GM12878 (cell line): ENCODE results near the gene SNX8. TPM values are rescaled to one million over a fixed set of nuclear protein-coding genes. Genes with fewer than 3 reads are reported as not detected.
A peak's percentile ranks its signal among the peaks of the same experiment; 100 is the strongest.

Source experiments
- ATF2 ChIP-seq: IDR thresholded peaks from 2 replicates; pipeline ENCODE4 v1.6.1; 2012; ENCODE audit warnings: low read length, inconsistent platforms
- ATF3 ChIP-seq: IDR thresholded peaks from 2 replicates; pipeline ENCODE4 v1.6.1; 2011; ENCODE audit warnings: low read depth, mild to moderate bottlenecking, low read length, moderate library complexity, borderline replicate concordance; ENCODE audit errors: extremely low read depth
- BCLAF1 ChIP-seq: fragments of 450-650 bp; IDR thresholded peaks from 2 replicates; pipeline ENCODE4 v1.6.1; 2017; ENCODE audit warnings: antibody characterized with exemption, mild to moderate bottlenecking, moderate library complexity
- CBX3 ChIP-seq: fragments of 200-600 bp; sonication (generic); IDR thresholded peaks from 2 replicates; pipeline ENCODE4 v1.6.1; 2016; ENCODE audit warnings: low read depth, borderline replicate concordance
- CTCF ChIP-seq, 3 experiments: IDR thresholded peaks in 2 of 3; conservative IDR thresholded peaks in 1 of 3; 2 replicates each; pipeline ENCODE4 v1.5.1; 2011; ENCODE audit warnings: low read depth in 3 of 3, low read length in 3 of 3, mild to moderate bottlenecking in 3 of 3, control low read depth in 2 of 3, moderate library complexity in 2 of 3, inconsistent platforms in 1 of 3, mixed read lengths in 1 of 3; ENCODE audit not compliant: control insufficient read depth in 2 of 3, insufficient read depth in 1 of 3; ENCODE audit errors: extremely low read depth in 1 of 3
- FOS ChIP-seq: IDR thresholded peaks from 3 replicates; pipeline ENCODE4 v1.6.1; 2011; ENCODE audit warnings: borderline replicate concordance; ENCODE audit not compliant: insufficient read length; ENCODE audit errors: extremely low read depth
- NR2C1 ChIP-seq: fragments of 450-650 bp; IDR thresholded peaks from 2 replicates; pipeline ENCODE4 v1.6.1; 2017; ENCODE audit warnings: antibody characterized with exemption, mild to moderate bottlenecking, moderate library complexity
- RCOR1 ChIP-seq: conservative IDR thresholded peaks from 2 replicates; pipeline ENCODE4 v1.6.1; 2012; ENCODE audit warnings: low read depth, low read length, improper control_type of control experiment
- RELA ChIP-seq: fragments of 450-650 bp; IDR thresholded peaks from 2 replicates; pipeline ENCODE4 v1.8.0; 2014; ENCODE audit warnings: borderline replicate concordance; ENCODE audit not compliant: partially characterized antibody
- SMAD1 ChIP-seq: fragments of 450-650 bp; IDR thresholded peaks from 2 replicates; pipeline ENCODE4 v1.6.1; 2018; ENCODE audit warnings: mild to moderate bottlenecking, low read depth; ENCODE audit not compliant: partially characterized antibody
- TCF3 ChIP-seq: IDR thresholded peaks from 2 replicates; pipeline ENCODE4 v1.6.1; 2012; ENCODE audit warnings: low read depth, mild to moderate bottlenecking, low read length, borderline replicate concordance; ENCODE audit not compliant: insufficient read depth
- ZBTB11 ChIP-seq: fragments of 450-650 bp; formaldehyde crosslinking; IDR thresholded peaks from 2 replicates; pipeline ENCODE4 v1.5.0; 2022; ENCODE audit warnings: mild to moderate bottlenecking, missing genetic modification characterization
- ZNF687 ChIP-seq: fragments of 450-650 bp; IDR thresholded peaks from 2 replicates; pipeline ENCODE4 v1.6.1; 2017; ENCODE audit warnings: mild to moderate bottlenecking, moderate library complexity
- polyA plus RNA-seq, 11 experiments: library from polyadenylated mRNA; depleted of rRNA in 4 of 11; unstranded in 6 of 11; stranded (reverse) in 5 of 11; fragments of >200 nt; fragmentation: Nextera tagmentation in 4 of 11; fragmentation: Illumina TruSeq in 1 of 11; extraction: Ambion mirVana in 4 of 11; extraction: Trizol in 1 of 11; gene quantifications; 1 replicate in 1 of 11; 2 replicates in 10 of 11; pipeline versions ENCODE4 v1.2.1 to v1.2.3, GENCODE V29; 2011 to 2016; ENCODE audit warnings: inconsistent platforms in 2 of 11, missing spikeins in 2 of 11, low read depth in 1 of 11
- total RNA-seq, 4 experiments: library from RNA; depleted of rRNA in 3 of 4; stranded (reverse); fragments of >200 nt in 3 of 4; fragmentation: Illumina TruSeq in 1 of 4; extraction: Trizol in 1 of 4; gene quantifications; 2 replicates each; pipeline versions ENCODE4 v1.2.1 to v1.2.3, GENCODE V29; 2013 to 2021

The SNX8 gene
- total and polyA plus RNA-seq, 10 of the 15 experiments (the other 5 are each of a cell fraction or from before 2014, with no cell fraction given): 6.4 to 210 (median 97.6) TPM

- TF ChIP-seq ZNF687 (peak; percentile 71), RELA (peak; percentile 9), RCOR1 (no peak), SMAD1 (no peak), CTCF (IDR thresholded peaks at IDR 0.05 in 2 of 3, conservative IDR thresholded peaks at IDR 0.05 in 1 of 3; ENCODE audit: control insufficient read depth in 2 of 3, extremely low read depth in 1 of 3, insufficient read depth in 1 of 3, low read depth in 3 of 3, low read length in 3 of 3) (no peak), BCLAF1 (no peak), ZBTB11 (CRISPR knock-in tag) (no peak), ATF3 (peak; percentile 82; the same call in 1 of the 2 replicates), CBX3 (no peak), ATF2 (no peak), TCF3 (peak; percentile 70; the same call in 1 of the 2 replicates), FOS (peak; percentile 19), NR2C1 (no peak)
Observed at GRCh38 chr7:2314209-2314955, at the start of gene SNX8 (continued).
